ENCODE measurements around the gene C6.

Gene C6

GRCh38 chr5:41195228-41195627 lies 18.1 kb downstream of the C6 start (continued):
- TF ChIP-seq ZNF561 (tag by site-specific recombination; IDR thresholded peaks at IDR 0.05; ENCODE audit: borderline replicate concordance): no peak

GRCh38 chr5:41194339-41194738 lies 19.0 kb downstream of the C6 start:
- H3K27ac ChIP-seq (ENCODE audit: extremely low read depth, low read depth, low read length): no peak overlapping the region
- no peak for TF ChIP-seq ZNF121 (tag by site-specific recombination; IDR thresholded peaks at IDR 0.05)
- TF ChIP-seq ZBTB20 (tag by site-specific recombination; IDR thresholded peaks at IDR 0.05): no peak
- TF ChIP-seq ZNF510 (tag by site-specific recombination; IDR thresholded peaks at IDR 0.05; ENCODE audit: insufficient replicate concordance): no peak
- no peaks in the 10 kb centered on the region for H3K36me3 ChIP-seq (ENCODE audit: control insufficient read depth in 2 of 2, insufficient read depth in 1 of 2, low read length in 2 of 2)
- CTCF ChIA-PET: no interaction called here
- H3K4me3 ChIP-seq (ENCODE audit: low read depth, low read length): no peak overlapping the region
- no peaks in the 10 kb centered on the region for H3K9me3 ChIP-seq (ENCODE audit: control insufficient read depth, insufficient read depth, low read depth, low read length)
- POLR2A ChIA-PET: no interaction called here
- H3K4me1 ChIP-seq (ENCODE audit: control insufficient read depth, insufficient read depth, low read length): no peaks in the 10 kb centered on the region

DNA sequence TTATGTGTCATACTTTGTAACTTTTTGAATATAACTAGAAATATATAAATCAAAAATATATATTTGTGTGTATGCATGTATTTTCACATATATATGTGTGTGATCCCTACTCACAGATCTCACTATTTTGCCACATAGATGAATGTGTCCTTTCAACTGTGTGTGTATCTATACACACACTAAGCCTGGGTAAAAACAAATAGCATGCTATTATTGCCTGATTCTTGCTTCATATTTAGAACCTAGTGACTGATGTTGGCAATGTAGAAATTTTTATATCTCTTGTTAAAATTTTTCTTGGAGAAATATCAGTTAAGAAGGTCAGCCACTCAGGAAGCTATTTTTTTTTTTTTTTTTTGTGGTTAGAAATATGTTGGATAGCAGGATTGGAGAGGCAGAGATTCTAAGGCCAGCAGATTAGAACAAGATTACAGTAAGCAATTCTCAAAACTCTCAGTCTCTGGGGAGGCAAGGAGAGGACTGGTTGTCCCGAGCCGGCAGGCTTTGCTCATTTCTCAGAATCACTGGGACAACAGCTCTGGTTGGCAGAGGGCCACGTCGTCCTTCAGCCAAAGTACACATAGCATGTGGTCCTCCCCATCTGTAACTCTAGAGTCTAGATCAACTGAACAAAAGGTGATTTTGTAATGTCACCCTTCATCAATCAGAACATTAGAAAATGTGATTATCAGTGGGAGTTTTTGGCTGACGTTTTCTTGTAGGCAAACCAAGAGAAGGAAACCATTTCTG lies 19.7 kb downstream of the C6 start:
- Histone ChIP-seq H3K4me3 (ENCODE audit: low read depth, low read length) (no peak overlapping the region), H3K9me3 (ENCODE audit: control insufficient read depth, insufficient read depth, low read depth, low read length) (no peaks in the 10 kb centered on the region), H3K27ac (ENCODE audit: extremely low read depth, low read depth, low read length) (no peak overlapping the region), H3K4me1 (ENCODE audit: control insufficient read depth, insufficient read depth, low read length) (no peaks in the 10 kb centered on the region), H3K36me3 (ENCODE audit: control insufficient read depth in 2 of 2, insufficient read depth in 1 of 2, low read length in 2 of 2) (no peaks in the 10 kb centered on the region)
- ChIA-PET POLR2A (no interaction called here), CTCF (interaction anchor here (0.6 to 0.7 kb wide), 3 partner anchors 30 to 148 kb away, joined by 3 to 4 read pairs (median 3); no protein-coding TSS in a partner anchor)
- no peak for TF ChIP-seq ZNF391 (tag by site-specific recombination; IDR thresholded peaks at IDR 0.05; ENCODE audit: borderline replicate concordance, low read depth)
- no peak for TF ChIP-seq ZBTB6 (tag by site-specific recombination; IDR thresholded peaks at IDR 0.05)

GRCh38 chr5:41191249-41191648 lies 22.1 kb downstream of the C6 start:
- ChIA-PET CTCF (interaction anchor here (0.6 to 0.7 kb wide), 3 partner anchors 461 to 1046 kb away, joined by 3 read pairs; no protein-coding TSS in a partner anchor), POLR2A (no interaction called here)
- Histone ChIP-seq H3K27ac (ENCODE audit: extremely low read depth, low read depth, low read length) (no peak overlapping the region), H3K4me3 (ENCODE audit: low read depth, low read length) (no peak overlapping the region), H3K9me3 (ENCODE audit: control insufficient read depth, insufficient read depth, low read depth, low read length) (no peaks in the 10 kb centered on the region), H3K36me3 (ENCODE audit: control insufficient read depth in 2 of 2, insufficient read depth in 1 of 2, low read length in 2 of 2) (no peaks in the 10 kb centered on the region), H3K4me1 (ENCODE audit: control insufficient read depth, insufficient read depth, low read length) (no peaks in the 10 kb centered on the region)
- TF ChIP-seq ZNF24 (tag by site-specific recombination; IDR thresholded peaks at IDR 0.05) (no peak), ZNF394 (tag by site-specific recombination; IDR thresholded peaks at IDR 0.05; ENCODE audit: borderline replicate concordance) (no peak), ZBTB20 (tag by site-specific recombination; IDR thresholded peaks at IDR 0.05) (no peak), YY2 (tag by site-specific recombination; IDR thresholded peaks at IDR 0.05) (no peak), SCRT1 (tag by site-specific recombination; IDR thresholded peaks at IDR 0.05; ENCODE audit: borderline replicate concordance) (no peak), BCL6B (tag by site-specific recombination; IDR thresholded peaks at IDR 0.05) (no peak), OSR2 (tag by site-specific recombination; IDR thresholded peaks at IDR 0.05) (no peak)
- TF ChIP-seq, protein P1, sequence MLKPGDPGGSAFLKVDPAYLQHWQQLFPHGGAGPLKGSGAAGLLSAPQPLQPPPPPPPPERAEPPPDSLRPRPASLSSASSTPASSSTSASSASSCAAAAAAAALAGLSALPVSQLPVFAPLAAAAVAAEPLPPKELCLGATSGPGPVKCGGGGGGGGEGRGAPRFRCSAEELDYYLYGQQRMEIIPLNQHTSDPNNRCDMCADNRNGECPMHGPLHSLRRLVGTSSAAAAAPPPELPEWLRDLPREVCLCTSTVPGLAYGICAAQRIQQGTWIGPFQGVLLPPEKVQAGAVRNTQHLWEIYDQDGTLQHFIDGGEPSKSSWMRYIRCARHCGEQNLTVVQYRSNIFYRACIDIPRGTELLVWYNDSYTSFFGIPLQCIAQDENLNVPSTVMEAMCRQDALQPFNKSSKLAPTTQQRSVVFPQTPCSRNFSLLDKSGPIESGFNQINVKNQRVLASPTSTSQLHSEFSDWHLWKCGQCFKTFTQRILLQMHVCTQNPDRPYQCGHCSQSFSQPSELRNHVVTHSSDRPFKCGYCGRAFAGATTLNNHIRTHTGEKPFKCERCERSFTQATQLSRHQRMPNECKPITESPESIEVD (tag by site-specific recombination; IDR thresholded peaks at IDR 0.05): no peak

Measured in HEK293 (cell line).